Memory B cell (primary cell): ENCODE results near the gene TIPIN.

ENCODE experiments used
- ATAC-seq: fragments of 150-1000 bp; cut with Tn5 transposase; 2 replicates; pipeline ENCODE4 v1.10.0; 2021; ENCODE audit warnings: low read depth, mild to moderate bottlenecking, moderate library complexity
- DNase-seq, 2 donors: peaks; one replicate each; pipeline ENCODE4 v3.0.0; 2022; ENCODE audit warnings: low spot score in 2 of 2
- H3K27ac Mint-ChIP-seq: one replicate; pipeline ENCODE4 v1.8.0; 2022; ENCODE audit warnings: mild to moderate bottlenecking, moderate library complexity, mixed read lengths
- H3K27me3 Mint-ChIP-seq: one replicate; pipeline ENCODE4 v1.8.0; 2022; ENCODE audit warnings: mixed read lengths
- H3K36me3 Mint-ChIP-seq: one replicate; pipeline ENCODE4 v1.8.0; 2022; ENCODE audit warnings: mild to moderate bottlenecking, mixed read lengths
- H3K4me1 Mint-ChIP-seq: one replicate; pipeline ENCODE4 v1.8.0; 2022; ENCODE audit warnings: mixed read lengths
- H3K4me3 Mint-ChIP-seq: one replicate; pipeline ENCODE4 v1.8.0; 2022; ENCODE audit warnings: mild to moderate bottlenecking, moderate library complexity, mixed read lengths
- H3K9me3 Mint-ChIP-seq: one replicate; pipeline ENCODE4 v1.8.0; 2022; ENCODE audit warnings: mixed read lengths

Gene TIPIN

DNA sequence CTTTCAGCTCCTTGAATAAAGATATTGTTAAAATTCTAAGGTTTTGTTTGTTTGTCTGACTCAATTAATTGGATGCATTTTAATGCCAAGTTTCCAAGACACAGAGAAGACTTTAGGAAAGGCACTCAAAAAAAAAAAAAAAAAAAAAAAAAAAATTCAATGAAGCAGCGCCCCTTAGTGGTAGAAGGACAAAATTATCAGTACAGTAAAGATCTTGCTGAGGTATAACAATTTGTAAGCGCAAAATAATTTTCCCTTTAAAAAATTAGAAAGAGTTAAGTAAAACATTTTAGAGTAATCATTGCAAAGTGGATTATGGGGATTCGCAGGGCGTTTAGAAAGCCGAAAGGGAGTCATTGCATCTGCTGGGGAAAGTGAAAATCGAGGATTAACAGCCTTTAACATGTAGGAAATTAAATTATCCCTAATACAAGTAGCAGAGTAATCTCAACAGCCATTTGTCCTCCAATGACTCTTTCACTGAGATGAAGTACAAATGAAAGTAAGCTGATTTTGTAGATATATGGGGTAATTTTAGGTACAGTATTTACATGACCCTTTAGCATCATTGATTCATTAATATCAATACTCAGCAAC lies 68.9 kb downstream of the TIPIN start:
- Mint-ChIP-seq H3K27me3 (no peaks in the 10 kb centered on the region), H3K9me3 (no peaks in the 10 kb centered on the region), H3K4me1 (peaks cover 11% of the 10 kb centered on the region), H3K36me3 (no peaks in the 10 kb centered on the region), H3K4me3 (no peak overlapping the region), H3K27ac (no peak overlapping the region)
- ATAC-seq (no peak), DNase-seq (peak in 1 of 2 donors; percentile 13)
